Measurements from ENCODE around the gene TMEM37. TPM values are rescaled to one million over a fixed set of nuclear protein-coding genes. Genes with fewer than 3 reads are reported as not detected.
"Not testable (repeated sequence)": the region's sequence is repeated elsewhere in the genome, so short reads cannot be mapped to it uniquely, and the experiment has no call there.

The TMEM37 gene
- total RNA-seq, 2 experiments from 2014 or later = not detected

GRCh38 chr2:119402645-119403560 lies 28.8 kb upstream of the TMEM37 start:
- H3K27me3 ChIP-seq (ENCODE audit: control insufficient read depth in 1 of 2, insufficient read depth in 2 of 2, low read length in 2 of 2) = peaks cover 0 to 4% of the 10 kb centered on the region in 2 experiments
- peaks cover 0 to 6% of the 10 kb centered on the region in 2 experiments for H3K9me3 ChIP-seq (ENCODE audit: control insufficient read depth in 1 of 2, insufficient read depth in 1 of 2, low read length in 2 of 2)
- ATAC-seq (ENCODE audit: poor library complexity) = no peak
- H3K4me1 Mint-ChIP-seq (ENCODE audit: low read depth) = no peaks in the 10 kb centered on the region
- H3K9me3 Mint-ChIP-seq = no peaks in the 10 kb centered on the region
- H3K36me3 ChIP-seq (ENCODE audit: insufficient read depth, low read length) = no peaks in the 10 kb centered on the region
- H3K4me3 ChIP-seq (ENCODE audit: low read length) = no peak overlapping the region
- no peak overlapping the region for H3K27ac ChIP-seq (ENCODE audit: low read depth in 1 of 2, low read length in 2 of 2)
- ChIA-PET POLR2A (no interaction called here), CTCF (no interaction called here)
- H3K4me1 ChIP-seq (ENCODE audit: insufficient read depth, low read length) = no peaks in the 10 kb centered on the region
- H3K36me3 Mint-ChIP-seq (ENCODE audit: low read depth) = no peaks in the 10 kb centered on the region
- no peak overlapping the region for H3K4me3 Mint-ChIP-seq
- intact Hi-C loops (cut with DNase I, micrococcal nuclease) = no loop called here
- H3K27me3 Mint-ChIP-seq = peaks cover 8% of the 10 kb centered on the region
- no peak for TF ChIP-seq CTCF (IDR thresholded peaks at IDR 0.05)
- no peak for DNase-seq
- H3K27ac Mint-ChIP-seq = no peak overlapping the region

DNA sequence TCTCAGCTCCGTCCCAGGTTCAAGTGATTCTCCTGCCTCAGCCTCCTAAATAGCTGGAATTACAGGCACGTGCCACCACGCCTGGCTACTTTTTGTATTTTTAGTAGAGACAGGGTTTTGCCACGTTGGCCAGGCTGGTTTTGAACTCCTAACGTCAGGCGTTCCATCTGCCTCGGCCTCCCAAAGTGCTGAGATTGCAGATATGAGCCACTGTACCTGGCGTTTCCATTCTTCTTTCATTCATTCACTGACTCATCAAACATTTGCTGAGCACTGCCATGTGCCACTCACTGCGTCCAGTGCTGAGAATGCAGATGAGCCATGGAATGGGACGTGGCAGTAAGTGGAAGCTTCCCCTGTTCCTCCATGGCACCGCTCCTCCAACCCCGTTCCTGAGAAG lies 28.0 kb upstream of the TMEM37 start:
- H3K36me3 ChIP-seq (ENCODE audit: insufficient read depth, low read length); POLR2A ChIA-PET; H3K27ac ChIP-seq (ENCODE audit: low read depth in 1 of 2, low read length in 2 of 2); DNase-seq; intact Hi-C loops (cut with DNase I, micrococcal nuclease); H3K36me3 Mint-ChIP-seq (ENCODE audit: low read depth); H3K9me3 ChIP-seq (ENCODE audit: control insufficient read depth in 1 of 2, insufficient read depth in 1 of 2, low read length in 2 of 2); H3K27me3 Mint-ChIP-seq; H3K9me3 Mint-ChIP-seq; H3K27ac Mint-ChIP-seq; H3K4me1 ChIP-seq (ENCODE audit: insufficient read depth, low read length); H3K4me3 ChIP-seq (ENCODE audit: low read length); H3K4me1 Mint-ChIP-seq (ENCODE audit: low read depth); H3K4me3 Mint-ChIP-seq; H3K27me3 ChIP-seq (ENCODE audit: control insufficient read depth in 1 of 2, insufficient read depth in 2 of 2, low read length in 2 of 2); ATAC-seq (ENCODE audit: poor library complexity): not testable (repeated sequence)
- CTCF ChIA-PET = interaction anchor here (0.6 kb wide), 1 partner anchor 1482 kb away, joined by 3 read pairs; no protein-coding TSS in a partner anchor

GRCh38 chr2:119405151-119405550 lies 26.5 kb upstream of the TMEM37 start:
- no peak overlapping the region for H3K27ac Mint-ChIP-seq
- Histone ChIP-seq H3K4me3 (ENCODE audit: low read length) (no peak overlapping the region), H3K9me3 (ENCODE audit: control insufficient read depth in 1 of 2, insufficient read depth in 1 of 2, low read length in 2 of 2) (peaks cover 0 to 6% of the 10 kb centered on the region in 2 experiments), H3K27ac (ENCODE audit: low read depth in 1 of 2, low read length in 2 of 2) (no peak overlapping the region), H3K4me1 (ENCODE audit: insufficient read depth, low read length) (no peaks in the 10 kb centered on the region), H3K27me3 (ENCODE audit: control insufficient read depth in 1 of 2, insufficient read depth in 2 of 2, low read length in 2 of 2) (no peaks in the 10 kb centered on the region), H3K36me3 (ENCODE audit: insufficient read depth, low read length) (no peaks in the 10 kb centered on the region)
- no peak for ATAC-seq (ENCODE audit: poor library complexity)
- H3K27me3 Mint-ChIP-seq = peaks cover 5% of the 10 kb centered on the region
- TF ChIP-seq CTCF (IDR thresholded peaks at IDR 0.05) = no peak
- POLR2A ChIA-PET = no interaction called here
- no peaks in the 10 kb centered on the region for H3K36me3 Mint-ChIP-seq (ENCODE audit: low read depth)
- no peak overlapping the region for H3K4me3 Mint-ChIP-seq
- CTCF ChIA-PET = no interaction called here
- H3K4me1 Mint-ChIP-seq (ENCODE audit: low read depth) = no peaks in the 10 kb centered on the region
- H3K9me3 Mint-ChIP-seq = no peaks in the 10 kb centered on the region
- intact Hi-C loops (cut with DNase I, micrococcal nuclease) = loop anchor here in 1 of 2 experiments (5.0 kb wide), 1 partner anchor 72 kb away; no protein-coding TSS in a partner anchor
- DNase-seq = no peak
